Astrocyte (in vitro differentiated cells and primary cell): ENCODE data around the gene TTF1. TPM values are rescaled to one million over a fixed set of nuclear protein-coding genes. Genes with fewer than 3 reads are reported as not detected.

Source experiments
- DNase-seq: peaks from one replicate; pipeline ENCODE4 v3.0.0-alpha.2; 2010; ENCODE audit warnings: low read depth
- FAIRE-seq: peaks from 2 replicates; lab custom pipeline; 2011; peaks lifted over from hg19 to GRCh38; lab: Jason Lieb, UNC
- H2AFZ ChIP-seq: 2 replicates; pipeline ENCODE4 v1.6.0; 2012; ENCODE audit warnings: low read depth, low read length, inconsistent platforms
- H3K27ac ChIP-seq: 2 replicates; pipeline ENCODE4 v1.5.1; 2011; ENCODE audit warnings: low read depth, low read length, inconsistent platforms
- H3K27me3 ChIP-seq: 2 replicates; pipeline ENCODE4 v1.6.0; 2011; ENCODE audit warnings: low read length, inconsistent platforms; ENCODE audit not compliant: insufficient read depth
- H3K36me3 ChIP-seq: 2 replicates; pipeline ENCODE4 v1.5.1; 2011; ENCODE audit warnings: low read length, inconsistent platforms; ENCODE audit not compliant: insufficient read depth
- H3K4me1 ChIP-seq: 2 replicates; pipeline ENCODE4 v1.5.1; 2011; ENCODE audit warnings: low read length, inconsistent platforms; ENCODE audit not compliant: insufficient read depth
- H3K4me2 ChIP-seq: 2 replicates; pipeline ENCODE4 v1.6.0; 2012; ENCODE audit warnings: low read length, inconsistent platforms
- H3K4me3 ChIP-seq: 2 replicates; pipeline ENCODE4 v1.5.1; 2011; ENCODE audit warnings: low read depth, mild to moderate bottlenecking, low read length, inconsistent platforms; ENCODE audit not compliant: insufficient read depth
- H3K79me2 ChIP-seq: 2 replicates; pipeline ENCODE4 v1.6.0; 2012; ENCODE audit warnings: mild to moderate bottlenecking, low read length, inconsistent platforms; ENCODE audit not compliant: insufficient read depth
- H3K9ac ChIP-seq: 2 replicates; pipeline ENCODE4 v1.6.0; 2012; ENCODE audit warnings: mild to moderate bottlenecking, low read length, inconsistent platforms
- H3K9me3 ChIP-seq: 2 replicates; pipeline ENCODE4 v1.5.1; 2012; ENCODE audit warnings: low read depth, mild to moderate bottlenecking, low read length, inconsistent platforms; ENCODE audit not compliant: insufficient read depth
- H4K20me1 ChIP-seq: 2 replicates; pipeline ENCODE4 v1.6.0; 2012; ENCODE audit warnings: low read length, inconsistent platforms; ENCODE audit not compliant: insufficient read depth
- H3K27ac Mint-ChIP-seq: one replicate; pipeline ENCODE4 v1.8.0; 2021; ENCODE audit warnings: mild to moderate bottlenecking, mixed read lengths; ENCODE audit not compliant: unreplicated experiment
- H3K27me3 Mint-ChIP-seq: one replicate; pipeline ENCODE4 v1.8.0; 2021; ENCODE audit warnings: low read depth, mixed read lengths; ENCODE audit not compliant: unreplicated experiment
- H3K36me3 Mint-ChIP-seq: one replicate; pipeline ENCODE4 v1.8.0; 2021; ENCODE audit warnings: low read depth, mixed read lengths; ENCODE audit not compliant: unreplicated experiment
- H3K4me1 Mint-ChIP-seq: one replicate; pipeline ENCODE4 v1.8.0; 2021; ENCODE audit warnings: low read depth, mixed read lengths; ENCODE audit not compliant: unreplicated experiment
- H3K4me3 Mint-ChIP-seq: one replicate; pipeline ENCODE4 v1.8.0; 2021; ENCODE audit warnings: mild to moderate bottlenecking, moderate library complexity, mixed read lengths; ENCODE audit not compliant: unreplicated experiment
- H3K9me3 Mint-ChIP-seq: one replicate; pipeline ENCODE4 v1.8.0; 2021; ENCODE audit warnings: mild to moderate bottlenecking, mixed read lengths; ENCODE audit not compliant: unreplicated experiment
- CTCF ChIP-seq: IDR thresholded peaks from 2 replicates; pipeline ENCODE4 v1.5.1; 2011; ENCODE audit warnings: low read depth, mild to moderate bottlenecking, inconsistent platforms, low read length, moderate library complexity; ENCODE audit not compliant: insufficient read depth
- EZH2 ChIP-seq: IDR thresholded peaks from 2 replicates; pipeline ENCODE4 v1.6.1; 2012; ENCODE audit warnings: mild to moderate bottlenecking, low read length, inconsistent platforms; ENCODE audit not compliant: insufficient read depth
- total RNA-seq: library from RNA; stranded (reverse); gene quantifications from 2 replicates; pipeline ENCODE4 v1.2.1, GENCODE V29; 2021

TTF1 gene
- total RNA-seq, 1 donor from 2014 or later, result 13.2 TPM

- no peaks in the 10 kb centered on the region for H3K4me1 ChIP-seq
- FAIRE-seq (no peak), DNase-seq (no peak)
- Mint-ChIP-seq H3K9me3 (no peaks in the 10 kb centered on the region), H3K36me3 (peaks cover 9% of the 10 kb centered on the region), H3K4me1 (peaks cover 3% of the 10 kb centered on the region), H3K27ac (peak overlapping the region; percentile 22), H3K4me3 (no peak overlapping the region), H3K27me3 (peaks cover 4% of the 10 kb centered on the region)
- H3K9ac ChIP-seq, result no peak overlapping the region
- TF ChIP-seq CTCF, result no peak
- TF ChIP-seq EZH2, result no peak
- peak overlapping the region; percentile 23 for H2AFZ ChIP-seq
- no peaks in the 10 kb centered on the region for H3K9me3 ChIP-seq
- no peak overlapping the region for H3K27ac ChIP-seq
- H3K4me3 ChIP-seq, result no peak overlapping the region
- peaks cover 8% of the 10 kb centered on the region for H3K36me3 ChIP-seq
- no peaks in the 10 kb centered on the region for H3K79me2 ChIP-seq
- H3K27me3 ChIP-seq, result no peaks in the 10 kb centered on the region
- H4K20me1 ChIP-seq, result no peaks in the 10 kb centered on the region
- no peak overlapping the region for H3K4me2 ChIP-seq
Observed at GRCh38 chr9:132372177-132373095, 34.2 kb downstream of the TTF1 start.

- peaks cover 4% of the 10 kb centered on the region for H3K27me3 Mint-ChIP-seq
- H3K79me2 ChIP-seq, result no peaks in the 10 kb centered on the region
- DNase-seq (no peak), FAIRE-seq (no peak)
- H3K9me3 ChIP-seq, result no peaks in the 10 kb centered on the region
- no peak overlapping the region for H3K9ac ChIP-seq
- no peaks in the 10 kb centered on the region for H4K20me1 ChIP-seq
- TF ChIP-seq CTCF (no peak), EZH2 (no peak)
- H3K4me1 Mint-ChIP-seq, result peaks cover 3% of the 10 kb centered on the region
- H3K4me1 ChIP-seq, result no peaks in the 10 kb centered on the region
- H3K4me2 ChIP-seq, result no peak overlapping the region
- H3K36me3 ChIP-seq, result no peaks in the 10 kb centered on the region
- H3K27me3 ChIP-seq, result no peaks in the 10 kb centered on the region
- H3K4me3 Mint-ChIP-seq, result no peak overlapping the region
- no peak overlapping the region for H3K4me3 ChIP-seq
- no peak overlapping the region for H3K27ac Mint-ChIP-seq
- no peak overlapping the region for H2AFZ ChIP-seq
- H3K36me3 Mint-ChIP-seq, result peaks cover 7% of the 10 kb centered on the region
- H3K27ac ChIP-seq, result no peak overlapping the region
- H3K9me3 Mint-ChIP-seq, result no peaks in the 10 kb centered on the region
Observed at GRCh38 chr9:132370592-132370991, 36.0 kb downstream of the TTF1 start.

- H3K4me3 Mint-ChIP-seq, result peak overlapping the region; percentile 5
- FAIRE-seq (no peak), DNase-seq (no peak)
Observed at GRCh38 chr9:132369421-132369820, 37.2 kb downstream of the TTF1 start.

More at GRCh38 chr9:132369421-132369820, 37.2 kb downstream of the TTF1 start:
- no peak overlapping the region for H3K27ac ChIP-seq
- H3K27me3 ChIP-seq, result no peaks in the 10 kb centered on the region
- Mint-ChIP-seq H3K36me3 (peaks cover under 1% of the 10 kb centered on the region), H3K27ac (no peak overlapping the region), H3K4me1 (peaks cover 3% of the 10 kb centered on the region), H3K27me3 (peaks cover 4% of the 10 kb centered on the region), H3K9me3 (no peaks in the 10 kb centered on the region)
- no peak overlapping the region for H3K4me3 ChIP-seq
- no peak overlapping the region for H3K9ac ChIP-seq
- H3K36me3 ChIP-seq, result no peaks in the 10 kb centered on the region
- TF ChIP-seq CTCF (no peak), EZH2 (no peak)
- H3K9me3 ChIP-seq, result no peaks in the 10 kb centered on the region
- no peak overlapping the region for H3K4me2 ChIP-seq
- no peaks in the 10 kb centered on the region for H3K79me2 ChIP-seq
- no peak overlapping the region for H2AFZ ChIP-seq
- H3K4me1 ChIP-seq, result no peaks in the 10 kb centered on the region
- no peaks in the 10 kb centered on the region for H4K20me1 ChIP-seq
